Cerebellar cortex (tissue), 1 donor: ENCODE data around the gene FTH1.
"Not testable (repeated sequence)": the region's sequence is repeated elsewhere in the genome, so short reads cannot be mapped to it uniquely, and the experiment has no call there.

Experiments used
- DNase-seq: peaks from one replicate; pipeline ENCODE4 v3.0.0-alpha.2; 2015; ENCODE audit warnings: low spot score

The FTH1 gene

DNA sequence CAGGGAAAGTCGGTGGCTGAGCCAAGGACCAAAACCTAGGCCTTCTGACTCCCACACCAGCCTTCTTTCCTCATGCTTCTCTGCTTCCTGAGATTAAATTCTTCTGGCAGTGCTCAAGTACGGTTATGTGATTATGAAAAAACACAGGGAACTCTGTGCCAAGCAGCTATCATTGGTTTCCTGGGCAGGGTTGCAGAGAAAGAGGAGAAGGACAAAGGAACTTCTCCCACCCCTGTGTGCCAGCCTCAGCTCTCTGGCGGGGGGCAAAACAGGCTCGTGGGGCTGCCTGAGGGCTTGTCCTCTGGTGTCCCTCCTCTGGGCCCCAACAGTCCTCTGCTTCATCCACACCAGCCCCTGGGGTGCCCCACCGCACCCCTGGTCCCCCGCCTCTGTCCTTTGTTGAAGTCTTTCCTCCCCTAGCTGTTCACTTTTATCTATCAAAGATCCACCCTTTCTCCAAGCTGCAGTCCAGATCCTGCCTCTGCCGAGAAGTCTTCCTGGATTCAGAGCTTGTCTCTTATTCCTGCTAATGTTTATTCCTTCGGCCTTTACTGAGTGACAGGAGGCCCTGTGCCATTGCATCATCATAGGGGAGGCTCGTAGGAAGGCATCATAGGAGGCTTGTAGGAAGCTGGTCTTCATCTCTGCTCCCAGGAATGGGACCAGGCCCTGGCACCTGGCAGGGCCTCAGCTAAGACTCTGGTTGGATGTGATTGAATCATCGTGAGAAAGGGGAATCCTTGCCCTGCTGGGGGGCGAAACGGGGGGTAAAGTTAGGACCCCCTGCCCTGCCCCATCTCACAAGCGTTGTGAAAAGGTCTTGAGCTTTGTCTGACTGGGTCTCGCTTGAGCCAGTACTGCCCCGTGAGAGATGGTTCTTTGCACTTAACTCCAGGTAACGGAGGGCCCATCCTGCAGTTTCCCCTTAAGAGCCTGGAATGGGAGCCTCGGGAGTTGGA is 11.5 kb upstream of the FTH1 start:
- no peak for DNase-seq

DNA sequence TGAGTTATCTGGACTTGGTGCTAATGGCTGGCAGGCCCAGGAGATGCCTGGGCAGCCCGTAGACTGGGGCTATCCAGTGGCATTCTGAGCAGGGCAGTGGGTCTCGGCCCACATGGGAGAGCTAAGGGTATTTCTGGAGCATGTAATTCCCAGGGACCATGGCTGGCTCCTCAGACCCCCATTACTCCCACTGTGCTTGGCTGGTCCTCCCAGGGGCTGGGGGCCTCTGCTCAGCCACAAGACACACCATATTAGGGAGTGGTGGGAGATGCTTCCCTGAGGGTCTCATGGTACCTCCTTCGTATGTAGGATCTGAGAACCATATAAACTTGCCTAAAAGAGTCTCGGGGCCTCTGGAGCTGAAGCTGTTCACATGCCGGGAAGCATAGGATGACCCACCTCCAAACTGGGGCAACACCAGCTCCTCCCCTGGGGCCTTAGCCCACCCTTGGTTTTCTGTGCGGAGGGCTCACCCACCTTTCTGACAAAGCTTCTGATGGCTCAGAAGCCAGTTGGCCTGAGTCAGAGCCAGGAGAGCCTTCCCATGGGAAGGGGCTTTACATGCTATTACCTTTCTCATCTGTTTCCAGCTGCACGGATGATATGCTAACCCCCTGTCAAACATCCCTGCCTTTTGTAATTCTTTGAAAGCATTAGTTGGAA is 9.5 kb upstream of the FTH1 start:
- no peak for DNase-seq

DNA sequence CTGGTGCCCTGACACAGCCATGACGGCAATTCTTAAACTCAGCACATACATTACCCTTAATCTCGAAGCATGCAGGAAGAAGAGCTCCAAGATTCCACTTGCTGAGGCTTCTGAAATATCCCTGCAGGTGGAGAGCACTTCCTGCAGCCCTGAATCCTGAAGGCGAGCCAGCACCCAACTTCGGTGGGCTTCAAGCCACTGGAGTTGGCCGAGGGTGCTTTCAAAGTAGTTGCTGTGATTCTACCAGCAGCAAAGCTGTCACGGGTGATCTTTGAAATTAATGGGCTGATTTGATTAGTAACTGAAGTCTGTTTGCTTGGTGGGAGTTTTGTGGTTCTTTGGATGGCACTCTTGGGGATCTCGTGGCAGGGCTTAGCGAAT is 9.0 kb upstream of the FTH1 start:
- DNase-seq = no peak

DNA sequence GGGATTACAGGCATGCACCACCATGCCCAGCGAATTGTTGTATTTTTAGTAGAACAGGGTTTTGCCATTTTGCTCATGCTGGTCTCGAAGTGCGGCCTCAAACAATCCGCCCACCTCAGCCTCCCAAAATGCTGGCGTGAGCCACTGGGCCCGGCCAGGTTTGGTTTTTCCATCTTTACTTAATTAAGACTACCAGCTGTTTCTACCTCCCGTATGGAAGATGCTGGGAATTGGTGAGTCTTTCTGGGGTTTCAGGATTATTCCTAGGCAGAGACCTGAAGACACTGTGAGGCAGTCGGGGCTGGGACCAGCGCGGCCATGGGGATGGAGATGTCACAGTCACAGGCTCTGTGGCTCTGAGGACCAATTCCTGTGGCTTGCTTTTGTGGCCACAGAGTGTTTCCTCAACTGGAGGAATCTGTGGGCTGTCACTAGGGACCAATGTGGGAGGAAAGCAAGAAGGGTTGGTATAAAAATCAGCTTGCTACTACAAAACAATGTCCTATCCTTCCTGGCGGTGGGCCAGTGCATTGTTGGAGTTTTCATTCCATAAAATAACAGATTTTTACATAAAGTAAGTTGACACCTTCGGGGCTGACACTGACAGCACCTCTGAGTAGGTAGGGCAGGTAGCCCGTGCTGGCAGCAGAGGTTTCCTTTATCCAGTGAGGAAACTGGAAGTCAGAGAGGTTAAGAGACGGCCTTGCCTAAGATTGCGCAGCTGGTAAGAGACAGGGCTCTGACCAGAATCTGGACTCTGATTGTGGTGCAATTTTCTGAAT is 8.4 kb upstream of the FTH1 start:
- no peak for DNase-seq

DNA sequence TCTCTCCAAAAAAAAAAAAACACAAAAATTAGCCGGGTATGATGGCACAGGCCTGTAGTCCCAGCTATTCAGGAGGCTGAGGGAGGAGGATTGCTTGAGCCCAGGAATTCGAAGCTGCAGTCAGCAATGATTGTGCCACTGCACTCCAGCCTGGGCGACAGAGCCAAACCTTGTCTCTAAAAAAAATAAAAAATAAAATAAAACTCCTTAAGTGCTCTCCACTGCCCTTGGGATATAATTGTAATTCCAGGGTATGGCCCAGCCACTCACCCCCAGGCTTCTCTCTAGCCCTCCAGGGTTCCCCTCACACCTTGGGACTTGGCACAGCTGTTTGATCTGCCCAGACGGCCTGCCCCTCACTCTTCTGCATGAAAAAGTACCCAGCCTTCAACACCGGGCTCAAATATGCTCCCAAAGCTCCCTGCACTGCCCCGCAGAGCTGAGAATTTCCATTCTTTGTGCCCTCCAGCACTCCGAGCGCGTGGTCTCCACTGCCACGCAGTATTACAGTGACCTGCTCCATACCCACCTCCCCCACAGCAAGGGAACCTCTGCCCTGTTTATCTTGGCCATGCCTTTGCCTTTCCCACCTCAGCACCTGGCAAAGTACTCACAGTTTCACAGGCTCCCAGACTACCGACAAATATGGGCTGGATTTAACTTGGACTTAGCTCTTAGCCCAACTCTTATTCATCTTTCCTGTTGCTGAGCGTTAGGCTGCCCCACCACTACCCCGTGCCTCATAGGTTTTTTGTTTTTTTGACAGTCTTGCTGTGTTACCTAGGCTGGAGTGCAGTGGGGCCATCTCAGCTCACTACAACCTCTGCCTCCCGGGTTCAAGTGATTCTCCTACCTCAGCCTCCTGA is 7.6 kb upstream of the FTH1 start:
- DNase-seq = no peak

DNA sequence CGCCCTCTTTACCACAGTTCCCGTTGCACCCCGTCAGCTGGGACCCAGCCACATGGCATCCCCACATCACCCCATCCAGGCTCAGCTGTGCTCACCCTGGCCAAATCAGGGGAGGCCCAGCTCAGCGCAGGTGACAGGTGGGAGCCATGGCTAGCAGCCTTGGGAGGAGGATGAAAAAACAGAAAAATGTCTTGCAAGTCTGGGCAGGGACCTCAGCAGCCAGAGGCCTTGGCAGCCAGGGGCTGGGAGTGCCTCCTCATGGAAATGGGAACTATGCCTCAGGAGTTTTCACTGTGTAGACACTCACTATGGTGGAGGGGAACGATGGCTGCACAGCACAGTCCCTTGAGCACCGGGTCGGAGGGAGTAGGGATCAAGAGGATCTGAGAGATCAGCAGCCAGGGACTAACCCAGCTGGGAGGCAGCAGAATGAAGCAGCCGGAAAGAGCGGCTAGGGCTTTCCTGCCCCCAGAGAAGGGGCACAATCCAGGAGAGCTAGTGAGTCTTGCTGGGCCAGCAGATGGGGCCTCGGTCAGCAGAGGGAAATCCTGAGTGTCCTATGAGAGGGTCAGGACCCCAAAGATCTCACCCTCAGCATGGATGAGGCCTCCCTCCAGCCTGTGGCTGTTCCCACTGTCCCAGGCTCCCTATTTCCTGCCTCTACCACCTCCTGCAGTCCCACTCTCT is 6.2 kb upstream of the FTH1 start:
- no peak for DNase-seq

DNA sequence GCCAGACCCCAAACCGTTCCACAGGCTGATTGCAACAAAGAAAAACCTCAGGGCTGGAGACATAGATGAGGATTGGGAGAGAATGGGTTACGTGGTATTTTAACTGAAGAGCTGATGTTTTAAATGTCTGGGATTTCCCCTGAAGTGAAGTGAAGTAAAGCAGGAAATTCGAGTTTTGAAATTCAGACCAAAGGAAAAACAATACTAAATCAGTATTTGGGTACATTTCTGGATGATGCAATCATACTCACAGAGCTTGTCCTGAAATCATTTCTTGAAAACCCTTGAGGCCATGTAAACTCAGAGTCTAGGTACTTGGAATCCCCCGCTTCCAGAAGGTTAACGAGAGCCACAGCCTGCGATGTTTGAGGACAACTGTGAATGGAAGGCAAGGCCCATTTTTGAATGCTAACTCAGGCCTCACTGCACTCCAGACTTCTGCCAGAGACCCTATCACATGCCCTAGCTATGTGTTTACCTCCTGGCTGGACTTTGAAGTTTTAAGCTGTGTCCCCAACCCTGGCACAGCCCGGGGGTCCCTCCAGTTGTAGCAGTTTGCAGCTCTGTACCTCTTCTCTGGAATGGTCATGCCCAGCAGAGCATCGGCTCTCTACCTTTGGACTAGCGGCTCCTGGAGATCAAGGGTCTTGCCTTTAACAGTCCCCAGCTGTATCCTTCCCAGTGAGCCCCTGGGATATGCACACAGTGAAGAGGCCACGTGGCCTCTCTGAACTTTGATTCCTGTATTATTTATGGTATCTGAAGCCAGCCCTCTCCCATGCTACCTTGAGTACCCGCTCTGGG is 5.4 kb upstream of the FTH1 start:
- no peak for DNase-seq

DNA sequence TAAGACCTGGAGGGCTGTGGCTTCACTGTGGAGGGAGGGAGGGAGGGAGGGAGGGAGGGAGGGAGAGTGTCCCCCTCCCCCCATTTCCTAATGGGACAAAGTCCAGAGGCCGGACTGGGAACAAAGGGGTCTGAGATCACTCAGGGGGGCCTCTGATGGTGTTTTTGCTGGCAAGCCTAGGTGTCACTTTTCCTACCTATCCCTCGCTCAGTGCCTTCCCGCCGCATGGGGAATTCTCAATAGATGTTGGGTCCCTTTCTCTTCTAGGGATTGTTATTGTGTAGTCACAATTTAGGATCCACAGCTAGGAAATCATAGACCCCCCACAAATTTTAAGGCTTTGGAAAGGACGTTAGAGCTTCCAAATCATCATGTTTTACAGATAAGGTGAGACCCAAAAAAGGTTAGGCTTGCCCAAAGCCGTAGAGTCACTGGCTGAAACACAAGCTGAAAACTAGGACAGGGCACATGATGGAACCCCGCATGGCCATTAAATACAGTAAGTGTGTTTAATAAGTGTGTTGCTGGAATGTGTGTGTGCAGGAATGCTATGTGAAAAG is 4.8 kb upstream of the FTH1 start:
- DNase-seq = peak; percentile 54

DNA sequence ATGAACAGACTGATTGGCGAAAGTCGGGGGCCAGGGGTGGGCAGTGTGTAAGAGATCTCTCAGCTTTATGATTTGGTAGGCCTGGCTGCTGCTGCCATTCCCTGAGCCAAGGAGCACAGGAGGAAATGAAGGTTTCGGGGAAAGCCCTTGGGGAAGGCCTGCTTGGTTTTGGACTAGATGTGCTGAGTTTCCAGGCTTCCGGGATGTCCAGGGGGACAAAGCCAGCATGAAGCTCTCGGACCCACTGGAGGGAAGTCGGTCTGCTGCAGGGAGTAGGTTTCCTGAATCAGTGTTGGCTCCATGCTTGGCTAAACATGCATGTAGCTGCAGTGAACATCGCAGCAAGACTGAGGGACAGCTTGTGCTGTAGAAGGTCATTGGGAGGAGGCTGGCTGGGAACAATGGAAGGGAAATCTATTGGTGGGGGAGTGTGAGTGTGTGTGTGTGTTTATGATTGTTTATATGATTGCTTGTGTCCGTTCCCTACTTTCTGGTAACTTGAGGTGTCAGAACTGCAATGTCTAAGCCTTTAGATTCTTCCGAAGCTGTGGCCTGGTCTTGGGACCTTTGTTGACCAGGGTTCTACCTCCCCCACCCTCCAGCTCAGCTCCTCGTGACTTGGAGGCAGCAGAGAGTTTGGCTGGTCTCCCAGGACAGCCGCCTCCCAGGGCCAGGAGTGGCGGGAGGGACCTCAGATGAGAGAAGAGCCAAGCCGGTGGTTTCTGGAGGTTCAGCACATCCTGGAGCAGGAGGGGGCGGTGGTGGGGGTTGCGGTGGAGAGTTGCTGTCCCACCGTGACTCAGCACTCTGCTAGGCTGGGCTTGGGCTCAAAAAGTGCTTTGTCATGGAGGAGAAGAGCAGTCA is 4.0 kb upstream of the FTH1 start:
- DNase-seq = peak; percentile 97

DNA sequence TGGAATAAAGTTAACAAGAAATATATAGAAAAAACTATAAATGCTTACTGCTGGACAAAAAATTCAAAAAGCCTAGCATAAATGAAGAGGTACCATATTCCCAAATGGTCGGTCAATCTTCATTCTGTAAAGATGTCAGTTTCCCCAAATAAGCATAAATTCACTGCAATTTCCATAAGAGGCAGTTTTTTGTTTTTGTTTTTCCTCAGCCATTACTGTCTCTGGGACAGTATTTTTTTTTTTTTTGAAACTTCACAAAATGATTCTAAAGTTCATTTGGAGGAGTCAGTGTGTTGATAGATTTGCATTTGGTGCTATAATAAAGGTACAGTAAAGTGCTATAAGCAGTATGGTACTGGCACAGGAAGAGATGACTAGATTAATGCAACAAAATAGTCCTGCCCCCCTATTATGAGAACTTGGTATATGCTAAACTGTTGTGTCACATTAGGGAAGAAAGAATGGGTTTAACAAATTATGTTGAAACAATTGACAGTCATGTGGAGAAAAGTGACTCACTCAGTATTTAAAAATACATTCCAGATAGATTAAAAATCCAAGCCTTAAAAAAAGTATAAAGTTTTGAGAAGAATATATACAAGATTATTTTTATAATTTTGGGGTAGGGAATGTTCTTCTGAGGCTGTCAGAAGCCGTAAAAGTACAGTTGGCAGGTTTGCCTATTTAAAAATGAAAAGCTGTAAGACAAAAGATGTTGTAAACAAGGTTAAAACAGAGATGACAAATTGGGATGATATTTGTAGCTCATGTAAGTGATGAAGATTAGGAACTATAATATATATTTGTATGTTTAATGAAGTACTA is 2.6 kb upstream of the FTH1 start:
- no peak for DNase-seq

DNA sequence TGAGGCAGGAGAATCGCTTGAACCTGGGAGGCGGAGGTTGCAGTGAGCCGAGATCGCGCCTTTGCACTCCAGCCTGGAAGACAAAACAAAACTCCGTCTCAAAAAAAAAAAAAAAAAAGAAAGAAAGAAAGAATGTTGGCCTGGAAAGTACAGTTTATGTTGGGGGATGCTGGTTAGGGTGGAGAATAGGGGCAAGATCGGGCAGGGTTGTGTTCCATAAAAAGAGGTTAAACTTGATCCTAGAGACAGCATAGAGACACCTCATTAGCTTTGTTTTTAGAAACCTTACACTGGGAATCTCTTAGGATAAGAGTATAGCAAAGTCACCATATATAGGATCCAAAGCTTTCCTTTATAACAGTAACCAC is 1.9 kb upstream of the FTH1 start:
- DNase-seq = no peak

DNA sequence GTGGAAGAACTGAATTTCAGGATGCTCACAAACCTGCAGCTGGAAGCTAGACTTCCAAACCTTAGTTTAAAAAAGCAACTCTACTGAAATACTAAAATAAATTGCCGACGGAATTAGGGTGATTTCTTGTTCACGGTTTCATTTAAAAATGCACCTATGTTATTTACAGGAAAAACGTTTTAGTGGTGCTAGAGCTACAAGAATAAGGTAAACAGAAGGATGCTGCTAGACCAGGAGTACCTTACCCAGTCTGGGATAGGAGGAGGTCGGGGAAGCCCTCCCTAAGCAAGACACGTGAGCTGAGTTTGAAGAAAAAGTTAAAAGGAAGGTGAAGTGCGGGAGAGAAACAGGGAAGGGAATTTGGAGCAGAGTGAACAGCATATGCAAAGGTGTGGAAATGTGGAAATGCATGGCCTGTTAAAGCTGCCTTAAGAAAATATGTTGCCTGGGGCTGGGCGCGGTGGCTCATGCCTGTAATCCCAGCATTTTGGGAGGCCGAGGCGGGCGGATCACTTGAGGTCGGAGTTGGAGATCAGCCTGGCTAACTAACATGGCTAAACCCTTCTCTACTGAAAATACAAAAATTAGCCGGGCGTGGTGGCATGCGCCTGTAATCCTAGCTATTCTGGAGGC is 1.4 kb upstream of the FTH1 start:
- no peak for DNase-seq

DNA sequence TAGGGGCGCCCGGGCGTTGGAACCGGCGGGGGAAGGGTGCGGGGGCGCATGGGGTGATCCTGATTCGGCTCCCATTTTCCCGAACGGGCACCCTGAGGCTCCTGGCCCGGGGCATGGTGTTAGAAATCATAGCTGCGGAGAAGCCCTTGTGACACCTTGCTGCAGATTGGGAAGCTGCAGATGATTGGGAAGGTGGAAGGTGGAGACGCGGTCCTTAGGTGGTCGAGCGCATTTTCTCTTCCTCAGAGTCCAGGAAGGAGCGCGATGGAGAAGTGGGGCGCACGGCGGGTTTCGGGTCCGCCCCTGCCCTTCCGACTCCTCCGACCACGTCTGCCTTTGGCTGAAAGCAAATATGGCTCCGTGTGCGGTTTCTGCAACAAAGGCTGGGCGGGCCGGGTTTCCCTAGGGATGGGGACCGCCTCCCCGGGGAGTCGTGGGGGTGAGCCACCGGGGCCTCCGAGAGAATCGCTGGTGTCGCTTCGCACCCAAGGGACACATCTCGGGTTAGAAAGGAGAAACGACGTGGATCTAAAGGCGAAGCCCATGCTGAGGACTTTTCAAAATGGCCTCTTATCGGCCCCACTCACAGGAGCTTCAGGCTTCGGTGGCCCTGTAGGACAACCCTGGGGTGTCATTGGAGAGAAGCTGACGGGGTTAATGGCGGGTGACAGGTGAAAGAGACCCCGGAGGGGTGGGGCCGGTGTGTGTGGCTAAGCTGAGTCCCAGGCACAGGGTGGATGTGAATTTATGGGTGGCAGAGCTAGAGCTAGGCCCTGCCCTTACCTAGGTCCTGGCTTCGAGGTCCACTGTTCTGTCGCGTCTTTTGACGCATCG is 707 bp upstream of the FTH1 start:
- peak; percentile 46 for DNase-seq

DNA sequence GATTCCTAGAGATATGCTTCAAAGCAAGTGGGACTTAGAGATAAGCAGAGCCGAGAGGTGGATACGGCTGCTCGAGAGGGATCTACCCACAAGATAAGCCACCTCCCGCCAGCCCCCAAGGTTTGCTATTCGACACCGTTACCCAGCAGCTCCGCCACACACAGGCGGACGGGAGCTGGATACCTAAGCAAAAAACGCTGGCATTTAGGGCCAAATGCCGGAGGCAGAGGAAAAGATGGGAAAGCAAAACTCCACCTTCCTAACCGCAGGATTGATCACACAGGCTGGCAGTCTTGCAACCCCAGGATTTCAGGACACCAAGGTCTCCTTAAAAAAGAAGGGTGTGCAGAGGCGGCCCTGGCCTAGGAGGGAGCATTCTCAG is 709 bp downstream of the FTH1 start:
- DNase-seq = peak; percentile 52

DNA sequence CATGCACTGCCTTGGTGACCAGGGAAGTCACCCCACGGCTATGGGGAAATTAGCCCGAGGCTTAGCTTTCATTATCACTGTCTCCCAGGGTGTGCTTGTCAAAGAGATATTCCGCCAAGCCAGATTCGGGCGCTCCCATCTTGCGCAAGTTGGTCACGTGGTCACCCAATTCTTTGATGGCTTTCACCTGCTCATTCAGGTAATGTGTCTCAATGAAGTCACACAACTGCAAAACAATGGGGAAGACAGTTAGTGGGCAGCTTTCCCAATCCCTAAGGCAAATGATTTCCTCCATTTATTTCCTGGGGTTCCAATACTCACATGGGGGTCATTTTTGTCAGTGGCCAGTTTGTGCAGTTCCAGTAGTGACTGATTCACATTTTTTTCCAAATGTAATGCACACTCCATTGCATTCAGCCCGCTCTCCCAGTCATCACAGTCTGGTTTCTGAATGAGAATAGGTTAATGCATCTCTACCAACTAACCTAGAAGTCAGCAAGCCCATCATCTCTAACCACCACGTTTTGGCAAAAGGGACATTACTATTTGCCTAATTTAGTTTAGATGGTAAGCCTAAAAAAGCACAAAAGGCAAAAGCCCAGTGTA is 2.7 kb downstream of the FTH1 start:
- not testable (repeated sequence) for DNase-seq

DNA sequence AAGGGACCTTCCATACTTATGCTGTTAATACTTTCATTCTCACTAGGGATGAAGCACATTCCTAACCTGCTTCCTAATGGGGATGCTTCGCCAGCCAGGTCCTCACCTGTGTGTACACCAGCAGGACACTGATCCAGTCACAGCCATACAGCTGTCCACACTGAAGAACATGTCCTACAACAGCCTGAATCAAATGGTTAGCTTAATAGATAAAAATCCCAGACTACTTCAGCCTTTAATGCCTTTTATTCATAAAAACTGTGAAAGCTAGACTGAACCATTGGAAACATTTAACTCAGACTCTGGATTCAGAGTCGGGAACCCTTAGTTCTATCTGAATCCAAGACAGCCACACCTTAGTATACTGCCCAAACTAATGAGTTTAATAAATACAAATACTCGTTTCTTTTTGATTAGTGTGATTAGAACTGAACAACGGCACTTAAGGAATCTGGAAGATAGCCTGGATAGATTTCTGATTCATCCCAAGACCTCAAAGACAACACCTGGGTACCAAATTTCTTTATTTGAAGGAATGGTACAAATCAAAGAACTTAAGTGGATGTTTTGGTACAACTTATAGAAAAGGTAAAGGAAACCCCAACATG is 3.3 kb downstream of the FTH1 start:
- DNase-seq = no peak
